ENCODE measurements around the gene ASS1. TPM values are rescaled to one million over a fixed set of nuclear protein-coding genes. Genes with fewer than 3 reads are reported as not detected.

The ASS1 gene
- total and polyA plus RNA-seq, 2 donors (not counting 1 experiment from before 2014, with no cell fraction given), result 44.7 to 223 TPM

DNA sequence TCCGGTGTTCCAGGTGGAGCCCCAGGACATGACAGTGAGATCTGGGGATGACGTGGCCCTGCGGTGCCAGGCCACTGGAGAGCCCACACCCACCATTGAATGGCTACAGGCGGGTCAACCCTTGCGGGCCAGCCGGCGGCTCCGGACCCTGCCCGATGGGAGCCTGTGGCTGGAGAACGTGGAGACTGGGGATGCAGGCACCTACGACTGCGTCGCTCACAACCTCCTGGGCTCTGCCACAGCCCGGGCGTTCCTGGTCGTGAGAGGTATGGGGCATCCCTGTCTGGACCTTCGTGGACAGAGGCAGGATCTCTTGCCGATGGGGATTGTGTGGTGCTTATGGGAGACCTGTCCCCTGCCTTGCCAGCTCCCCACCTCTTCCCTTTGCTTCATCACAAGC is 26.0 kb upstream of the ASS1 start:
- no peak overlapping the region for H3K4me3 ChIP-seq (replicated peaks in 1 of 4; ENCODE audit: control extremely low read depth in 1 of 4, insufficient read depth in 1 of 4, low read depth in 3 of 4, low read length in 4 of 4)
- no peak overlapping the region for H3K27ac ChIP-seq (ENCODE audit: insufficient read depth, low read length)
- no peaks in the 10 kb centered on the region for H3K27me3 ChIP-seq (ENCODE audit: control insufficient read depth, insufficient read depth, low read length)
- H3K9ac ChIP-seq (ENCODE audit: insufficient read depth, low read length), result no peak overlapping the region
- H3K4me2 ChIP-seq (ENCODE audit: extremely low read depth, insufficient read depth, low read length), result no peak overlapping the region
- H3K36me3 ChIP-seq (ENCODE audit: control insufficient read depth, insufficient read depth, low read length), result no peaks in the 10 kb centered on the region
- no peak for TF ChIP-seq EZH2 (IDR thresholded peaks at IDR 0.05; ENCODE audit: low read length, missing control alignments)
- TF ChIP-seq, protein P1, sequence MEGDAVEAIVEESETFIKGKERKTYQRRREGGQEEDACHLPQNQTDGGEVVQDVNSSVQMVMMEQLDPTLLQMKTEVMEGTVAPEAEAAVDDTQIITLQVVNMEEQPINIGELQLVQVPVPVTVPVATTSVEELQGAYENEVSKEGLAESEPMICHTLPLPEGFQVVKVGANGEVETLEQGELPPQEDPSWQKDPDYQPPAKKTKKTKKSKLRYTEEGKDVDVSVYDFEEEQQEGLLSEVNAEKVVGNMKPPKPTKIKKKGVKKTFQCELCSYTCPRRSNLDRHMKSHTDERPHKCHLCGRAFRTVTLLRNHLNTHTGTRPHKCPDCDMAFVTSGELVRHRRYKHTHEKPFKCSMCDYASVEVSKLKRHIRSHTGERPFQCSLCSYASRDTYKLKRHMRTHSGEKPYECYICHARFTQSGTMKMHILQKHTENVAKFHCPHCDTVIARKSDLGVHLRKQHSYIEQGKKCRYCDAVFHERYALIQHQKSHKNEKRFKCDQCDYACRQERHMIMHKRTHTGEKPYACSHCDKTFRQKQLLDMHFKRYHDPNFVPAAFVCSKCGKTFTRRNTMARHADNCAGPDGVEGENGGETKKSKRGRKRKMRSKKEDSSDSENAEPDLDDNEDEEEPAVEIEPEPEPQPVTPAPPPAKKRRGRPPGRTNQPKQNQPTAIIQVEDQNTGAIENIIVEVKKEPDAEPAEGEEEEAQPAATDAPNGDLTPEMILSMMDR (conservative IDR thresholded peaks at IDR 0.05 in 1 of 2, IDR thresholded peaks at IDR 0.05 in 1 of 2; ENCODE audit: low read depth in 1 of 2, low read length in 2 of 2), result no peak
- no peaks in the 10 kb centered on the region for H3K79me2 ChIP-seq (ENCODE audit: control insufficient read depth, insufficient read depth, low read length)
- no peak for DNase-seq (ENCODE audit: low read depth in 2 of 2)
- H4K20me1 ChIP-seq (ENCODE audit: control insufficient read depth, extremely low read depth, insufficient read depth, low read length), result no peaks in the 10 kb centered on the region
- H3K9me3 ChIP-seq (ENCODE audit: control insufficient read depth, insufficient read depth, low read depth, low read length), result no peaks in the 10 kb centered on the region
- no peak overlapping the region for H2AFZ ChIP-seq (ENCODE audit: low read length)
- H3K4me1 ChIP-seq (ENCODE audit: control insufficient read depth, extremely low read depth, insufficient read depth, low read length), result no peaks in the 10 kb centered on the region

GRCh38 chr9:130419521-130420035 is 25.2 kb upstream of the ASS1 start:
- no peak overlapping the region for H3K27ac ChIP-seq (ENCODE audit: insufficient read depth, low read length)
- no peak overlapping the region for H2AFZ ChIP-seq (ENCODE audit: low read length)
- H3K9me3 ChIP-seq (ENCODE audit: control insufficient read depth, insufficient read depth, low read depth, low read length), result no peaks in the 10 kb centered on the region
- no peaks in the 10 kb centered on the region for H3K27me3 ChIP-seq (ENCODE audit: control insufficient read depth, insufficient read depth, low read length)
- no peak overlapping the region for H3K4me2 ChIP-seq (ENCODE audit: extremely low read depth, insufficient read depth, low read length)
- H3K79me2 ChIP-seq (ENCODE audit: control insufficient read depth, insufficient read depth, low read length), result no peaks in the 10 kb centered on the region
- no peaks in the 10 kb centered on the region for H3K4me1 ChIP-seq (ENCODE audit: control insufficient read depth, extremely low read depth, insufficient read depth, low read length)
- no peak overlapping the region for H3K9ac ChIP-seq (ENCODE audit: insufficient read depth, low read length)
- no peak for DNase-seq (ENCODE audit: low read depth in 2 of 2)
- H3K36me3 ChIP-seq (ENCODE audit: control insufficient read depth, insufficient read depth, low read length), result no peaks in the 10 kb centered on the region
- TF ChIP-seq, protein P1 (conservative IDR thresholded peaks at IDR 0.05 in 1 of 2, IDR thresholded peaks at IDR 0.05 in 1 of 2; ENCODE audit: low read depth in 1 of 2, low read length in 2 of 2), result no peak
- no peak for TF ChIP-seq EZH2 (IDR thresholded peaks at IDR 0.05; ENCODE audit: low read length, missing control alignments)
- H4K20me1 ChIP-seq (ENCODE audit: control insufficient read depth, extremely low read depth, insufficient read depth, low read length), result no peaks in the 10 kb centered on the region
- H3K4me3 ChIP-seq (replicated peaks in 1 of 4; ENCODE audit: control extremely low read depth in 1 of 4, insufficient read depth in 1 of 4, low read depth in 3 of 4, low read length in 4 of 4), result no peak overlapping the region

DNA sequence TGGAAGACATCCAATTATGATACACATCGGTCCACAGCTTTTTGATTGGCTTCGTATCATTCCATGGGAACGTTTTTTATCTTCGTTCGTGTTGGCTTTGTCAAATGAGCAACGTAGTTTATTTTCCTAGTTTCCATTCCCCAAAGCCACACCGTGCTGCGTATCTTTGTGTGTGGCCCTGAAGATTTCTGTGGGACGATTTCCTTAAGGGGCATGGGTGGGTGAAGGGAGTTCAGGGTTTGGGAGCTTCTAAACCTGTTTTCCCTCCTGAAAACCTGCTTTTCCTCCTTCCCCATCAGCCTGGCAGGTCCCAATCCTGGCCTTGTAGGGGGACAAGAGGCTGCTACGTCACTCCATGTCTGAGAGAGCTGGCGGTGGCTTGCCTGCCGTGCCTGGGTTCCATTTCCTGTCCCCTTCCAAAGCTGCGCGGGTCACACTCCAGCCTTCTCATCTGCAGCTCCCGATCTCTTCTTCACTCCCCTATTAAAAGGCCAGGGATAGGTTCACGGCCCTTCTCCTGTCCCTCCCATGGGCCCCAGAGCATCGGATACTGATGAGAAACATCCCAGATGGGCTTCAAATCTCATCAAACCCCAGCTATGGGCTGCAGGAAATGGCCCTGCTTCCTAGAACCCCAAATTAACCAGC is 23.5 kb upstream of the ASS1 start:
- no peak overlapping the region for H3K4me2 ChIP-seq (ENCODE audit: extremely low read depth, insufficient read depth, low read length)
- no peak for DNase-seq (ENCODE audit: low read depth in 2 of 2)
- no peak overlapping the region for H3K9ac ChIP-seq (ENCODE audit: insufficient read depth, low read length)
- H3K79me2 ChIP-seq (ENCODE audit: control insufficient read depth, insufficient read depth, low read length), result no peaks in the 10 kb centered on the region
- no peak overlapping the region for H3K27ac ChIP-seq (ENCODE audit: insufficient read depth, low read length)
- TF ChIP-seq, protein P1 (conservative IDR thresholded peaks at IDR 0.05 in 1 of 2, IDR thresholded peaks at IDR 0.05 in 1 of 2; ENCODE audit: low read depth in 1 of 2, low read length in 2 of 2), result no peak
- no peak for TF ChIP-seq EZH2 (IDR thresholded peaks at IDR 0.05; ENCODE audit: low read length, missing control alignments)
- no peaks in the 10 kb centered on the region for H3K9me3 ChIP-seq (ENCODE audit: control insufficient read depth, insufficient read depth, low read depth, low read length)
- H3K27me3 ChIP-seq (ENCODE audit: control insufficient read depth, insufficient read depth, low read length), result no peaks in the 10 kb centered on the region
- H3K36me3 ChIP-seq (ENCODE audit: control insufficient read depth, insufficient read depth, low read length), result no peaks in the 10 kb centered on the region
- H4K20me1 ChIP-seq (ENCODE audit: control insufficient read depth, extremely low read depth, insufficient read depth, low read length), result no peaks in the 10 kb centered on the region
- no peak overlapping the region for H3K4me3 ChIP-seq (replicated peaks in 1 of 4; ENCODE audit: control extremely low read depth in 1 of 4, insufficient read depth in 1 of 4, low read depth in 3 of 4, low read length in 4 of 4)
- H2AFZ ChIP-seq (ENCODE audit: low read length), result no peak overlapping the region
- no peaks in the 10 kb centered on the region for H3K4me1 ChIP-seq (ENCODE audit: control insufficient read depth, extremely low read depth, insufficient read depth, low read length)

All from fibroblast of lung (primary cell).